ENCODE data around the gene PRMT3. TPM values are rescaled to one million over a fixed set of nuclear protein-coding genes. Genes with fewer than 3 reads are reported as not detected.

PRMT3 gene
- total RNA-seq, 2 experiments from 2014 or later = 11.2 to 11.8 TPM

GRCh38 chr11:20501971-20502370 is 114.5 kb downstream of the PRMT3 start:
- ATAC-seq (ENCODE audit: poor library complexity) (no peak), DNase-seq (no peak)
- ChIA-PET CTCF (interaction anchor here (0.8 to 1.0 kb wide), 2 partner anchors 18 to 37 kb away, joined by 3 read pairs; no protein-coding TSS in a partner anchor), POLR2A (no interaction called here)
- H3K4me1 ChIP-seq (ENCODE audit: insufficient read depth, low read length) = no peaks in the 10 kb centered on the region
- TF ChIP-seq, protein P1, sequence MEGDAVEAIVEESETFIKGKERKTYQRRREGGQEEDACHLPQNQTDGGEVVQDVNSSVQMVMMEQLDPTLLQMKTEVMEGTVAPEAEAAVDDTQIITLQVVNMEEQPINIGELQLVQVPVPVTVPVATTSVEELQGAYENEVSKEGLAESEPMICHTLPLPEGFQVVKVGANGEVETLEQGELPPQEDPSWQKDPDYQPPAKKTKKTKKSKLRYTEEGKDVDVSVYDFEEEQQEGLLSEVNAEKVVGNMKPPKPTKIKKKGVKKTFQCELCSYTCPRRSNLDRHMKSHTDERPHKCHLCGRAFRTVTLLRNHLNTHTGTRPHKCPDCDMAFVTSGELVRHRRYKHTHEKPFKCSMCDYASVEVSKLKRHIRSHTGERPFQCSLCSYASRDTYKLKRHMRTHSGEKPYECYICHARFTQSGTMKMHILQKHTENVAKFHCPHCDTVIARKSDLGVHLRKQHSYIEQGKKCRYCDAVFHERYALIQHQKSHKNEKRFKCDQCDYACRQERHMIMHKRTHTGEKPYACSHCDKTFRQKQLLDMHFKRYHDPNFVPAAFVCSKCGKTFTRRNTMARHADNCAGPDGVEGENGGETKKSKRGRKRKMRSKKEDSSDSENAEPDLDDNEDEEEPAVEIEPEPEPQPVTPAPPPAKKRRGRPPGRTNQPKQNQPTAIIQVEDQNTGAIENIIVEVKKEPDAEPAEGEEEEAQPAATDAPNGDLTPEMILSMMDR (IDR thresholded peaks at IDR 0.05) = no peak
- peaks cover 60% of the 10 kb centered on the region for H3K36me3 Mint-ChIP-seq (ENCODE audit: low read depth)
- H3K36me3 ChIP-seq (ENCODE audit: insufficient read depth, low read length) = peaks cover 6% of the 10 kb centered on the region
- no peak overlapping the region for H3K27ac ChIP-seq (ENCODE audit: low read depth in 1 of 2, low read length in 2 of 2)
- H3K4me3 Mint-ChIP-seq = no peak overlapping the region
- intact Hi-C loops (cut with DNase I, micrococcal nuclease) = no loop called here
- H3K9me3 Mint-ChIP-seq = no peaks in the 10 kb centered on the region
- no peaks in the 10 kb centered on the region for H3K27me3 ChIP-seq (ENCODE audit: control insufficient read depth in 1 of 2, insufficient read depth in 2 of 2, low read length in 2 of 2)
- H3K27me3 Mint-ChIP-seq = no peaks in the 10 kb centered on the region
- H3K9me3 ChIP-seq (ENCODE audit: control insufficient read depth in 1 of 2, insufficient read depth in 1 of 2, low read length in 2 of 2) = no peaks in the 10 kb centered on the region
- H3K27ac Mint-ChIP-seq = no peak overlapping the region
- no peaks in the 10 kb centered on the region for H3K4me1 Mint-ChIP-seq (ENCODE audit: low read depth)
- no peak overlapping the region for H3K4me3 ChIP-seq (ENCODE audit: low read length)

GRCh38 chr11:20511982-20512381 is 124.5 kb downstream of the PRMT3 start:
- Histone ChIP-seq H3K27me3 (ENCODE audit: control insufficient read depth in 1 of 2, insufficient read depth in 2 of 2, low read length in 2 of 2) (no peaks in the 10 kb centered on the region), H3K4me1 (ENCODE audit: insufficient read depth, low read length) (no peaks in the 10 kb centered on the region), H3K4me3 (ENCODE audit: low read length) (no peak overlapping the region), H3K9me3 (ENCODE audit: control insufficient read depth in 1 of 2, insufficient read depth in 1 of 2, low read length in 2 of 2) (no peaks in the 10 kb centered on the region), H3K27ac (ENCODE audit: low read depth in 1 of 2, low read length in 2 of 2) (no peak overlapping the region), H3K36me3 (ENCODE audit: insufficient read depth, low read length) (peaks cover 10% of the 10 kb centered on the region)
- TF ChIP-seq, protein P1 (IDR thresholded peaks at IDR 0.05) = no peak
- intact Hi-C loops (cut with DNase I, micrococcal nuclease) = no loop called here
- ChIA-PET POLR2A (no interaction called here), CTCF (no interaction called here)
- Mint-ChIP-seq H3K4me1 (ENCODE audit: low read depth) (no peaks in the 10 kb centered on the region), H3K36me3 (ENCODE audit: low read depth) (peaks cover 16% of the 10 kb centered on the region), H3K4me3 (no peak overlapping the region), H3K27ac (no peak overlapping the region), H3K27me3 (no peaks in the 10 kb centered on the region), H3K9me3 (no peaks in the 10 kb centered on the region)
- DNase-seq = no peak
- ATAC-seq (ENCODE audit: poor library complexity) = no peak

- Mint-ChIP-seq H3K27ac (no peak overlapping the region), H3K27me3 (peaks cover under 1% of the 10 kb centered on the region), H3K4me3 (no peak overlapping the region), H3K4me1 (ENCODE audit: low read depth) (no peaks in the 10 kb centered on the region), H3K9me3 (no peaks in the 10 kb centered on the region), H3K36me3 (ENCODE audit: low read depth) (peaks cover 10% of the 10 kb centered on the region)
- no peaks in the 10 kb centered on the region for H3K4me1 ChIP-seq (ENCODE audit: insufficient read depth, low read length)
- no peaks in the 10 kb centered on the region for H3K9me3 ChIP-seq (ENCODE audit: control insufficient read depth in 1 of 2, insufficient read depth in 1 of 2, low read length in 2 of 2)
- no peak overlapping the region for H3K27ac ChIP-seq (ENCODE audit: low read depth in 1 of 2, low read length in 2 of 2)
- H3K27me3 ChIP-seq (ENCODE audit: control insufficient read depth in 1 of 2, insufficient read depth in 2 of 2, low read length in 2 of 2) = no peaks in the 10 kb centered on the region
- H3K36me3 ChIP-seq (ENCODE audit: insufficient read depth, low read length) = peaks cover 10% of the 10 kb centered on the region
- no peak for ATAC-seq (ENCODE audit: poor library complexity)
- intact Hi-C loops (cut with DNase I, micrococcal nuclease) = no loop called here
- ChIA-PET CTCF (no interaction called here), POLR2A (no interaction called here)
- TF ChIP-seq, protein P1 (IDR thresholded peaks at IDR 0.05) = no peak
- H3K4me3 ChIP-seq (ENCODE audit: low read length) = no peak overlapping the region
- no peak for DNase-seq
Measured at GRCh38 chr11:20512869-20513268, 125.4 kb downstream of the PRMT3 start.

All from CD4-positive, alpha-beta T cell (primary cell).